Stimulated activated CD8-positive, alpha-beta memory T cell treated with anti-CD3 and anti-CD28 coated beads, Interleukin-4, amount 100 ng/mL, for 4 hours (primary cell): ENCODE data around the gene OR10W1.

Source experiments
- DNase-seq, 2 donors: peaks; one replicate each; pipeline ENCODE4 v3.0.0-alpha.2; 2020; ENCODE audit warnings: low read depth in 2 of 2, low spot score in 1 of 2

Gene OR10W1

GRCh38 chr11:58268142-58268541 lies at the start of gene OR10W1:
OR10W1 (minus strand) TSS chr11:58268260; CDS start chr11:58267858, 402 bp downstream.
- no peak for DNase-seq

- no peak for DNase-seq
Observed at GRCh38 chr11:58316142-58316541, 48.1 kb upstream of the OR10W1 start.

GRCh38 chr11:58301576-58301975 lies 33.5 kb upstream of the OR10W1 start:
- no peak for DNase-seq

GRCh38 chr11:58292017-58292416 lies 24.0 kb upstream of the OR10W1 start:
- no peak for DNase-seq

GRCh38 chr11:58289266-58289665 lies 21.2 kb upstream of the OR10W1 start:
- DNase-seq = no peak

- no peak for DNase-seq
Observed at GRCh38 chr11:58286249-58286648, 18.2 kb upstream of the OR10W1 start.

- DNase-seq = no peak
Observed at GRCh38 chr11:58285483-58286040, 17.5 kb upstream of the OR10W1 start.

GRCh38 chr11:58276151-58276550 lies 8.1 kb upstream of the OR10W1 start:
- DNase-seq = no peak

- DNase-seq = no peak
Observed at GRCh38 chr11:58275002-58275401, 6.9 kb upstream of the OR10W1 start.

GRCh38 chr11:58259983-58260382 lies 8.1 kb downstream of the OR10W1 start:
- DNase-seq = no peak

- no peak for DNase-seq
Observed at GRCh38 chr11:58254936-58255335, 13.1 kb downstream of the OR10W1 start.

GRCh38 chr11:58243954-58244353 lies 24.1 kb downstream of the OR10W1 start:
- no peak for DNase-seq

- DNase-seq = no peak
Observed at GRCh38 chr11:58227956-58228615, 40.0 kb downstream of the OR10W1 start.

GRCh38 chr11:58222721-58223120 lies 45.3 kb downstream of the OR10W1 start:
- DNase-seq = no peak
